K562 (cell line): ENCODE results near the gene BLCAP. TPM values are rescaled to one million over a fixed set of nuclear protein-coding genes. Genes with fewer than 3 reads are reported as not detected.

ENCODE experiments used
- ATF1 ChIP-seq, 2 experiments: fragments of 450-650 bp in 1 of 2; IDR thresholded peaks; 2 replicates each; pipeline ENCODE4 v1.6.1; 2016; ENCODE audit warnings: missing compliant biosample characterization in 1 of 2, missing genetic modification characterization in 1 of 2
- ATF2 ChIP-seq: sonication (generic); formaldehyde crosslinking; IDR thresholded peaks from 2 replicates; pipeline ENCODE4 v1.8.1; 2022; ENCODE audit warnings: missing genetic modification reagents
- BRD9 ChIP-seq: fragments of 450-650 bp; IDR thresholded peaks from 2 replicates; pipeline ENCODE4 v1.6.1; 2018; ENCODE audit warnings: low read depth; ENCODE audit not compliant: partially characterized antibody
- BRF1 ChIP-seq: IDR thresholded peaks from 3 replicates; pipeline ENCODE4 v1.6.1; 2011; ENCODE audit warnings: borderline replicate concordance, mild to moderate bottlenecking; ENCODE audit not compliant: insufficient read length; ENCODE audit errors: extremely low read depth
- CHD1 ChIP-seq: fragments of 200-600 bp; sonication (generic); IDR thresholded peaks from one replicate; pipeline ENCODE4 v1.6.1; 2012; ENCODE audit warnings: mild to moderate bottlenecking, moderate library complexity, low read length, inconsistent platforms
- DPF2 ChIP-seq: fragments of 450-650 bp; IDR thresholded peaks from 2 replicates; pipeline ENCODE4 v1.6.1; 2016
- EGR1 ChIP-seq: fragments of 450-650 bp; conservative IDR thresholded peaks from 2 replicates; pipeline ENCODE4 v1.6.1; 2017; ENCODE audit warnings: mild to moderate bottlenecking
- FOSL1 ChIP-seq: fragments of 200-800 bp; sonication (Bioruptor generic); conservative IDR thresholded peaks from 2 replicates; pipeline ENCODE4 v1.6.1; 2016; ENCODE audit warnings: missing genetic modification characterization, missing compliant biosample characterization
- FOXJ2 ChIP-seq: fragments of 200-800 bp; sonication (Bioruptor generic); IDR thresholded peaks from 2 replicates; pipeline ENCODE4 v1.6.1; 2016; ENCODE audit warnings: missing genetic modification characterization, missing compliant biosample characterization
- HCFC1 ChIP-seq: IDR thresholded peaks from 2 replicates; pipeline ENCODE4 v1.6.1; 2012; ENCODE audit warnings: low read depth, low read length, improper control_type of control experiment
- HNRNPUL1 ChIP-seq: fragments of 200-400 bp; formaldehyde crosslinking; IDR thresholded peaks from 2 replicates; pipeline ENCODE4 v1.6.1; 2017; ENCODE audit warnings: low read length
- KLF13 ChIP-seq: fragments of 450-650 bp; IDR thresholded peaks from 2 replicates; pipeline ENCODE4 v1.6.1; 2016; ENCODE audit warnings: missing genetic modification characterization, low read depth, mild to moderate bottlenecking, missing compliant biosample characterization, moderate library complexity, borderline replicate concordance
- MCM7 ChIP-seq, 2 experiments: fragments of 450-650 bp; IDR thresholded peaks; 2 replicates each; pipeline ENCODE4 v1.6.1; 2016 to 2018
- OTX1 ChIP-seq: fragments of 450-650 bp; formaldehyde crosslinking; IDR thresholded peaks from 2 replicates; pipeline ENCODE4 v1.4.0; 2022; ENCODE audit warnings: mild to moderate bottlenecking
- POLR2H ChIP-seq: IDR thresholded peaks from 2 replicates; pipeline ENCODE4 v1.6.1; 2016; ENCODE audit warnings: missing genetic modification characterization, low read depth, mild to moderate bottlenecking, control low read depth, missing compliant biosample characterization, moderate library complexity
- PPARD ChIP-seq: fragments of 250-450 bp; sonication (Bioruptor Pico); IDR thresholded peaks from 2 replicates; pipeline ENCODE4 v1.8.0; 2022; ENCODE audit warnings: inconsistent platforms, mild to moderate bottlenecking, moderate library complexity
- RB1 ChIP-seq: fragments of 450-650 bp; IDR thresholded peaks from 2 replicates; pipeline ENCODE4 v1.6.1; 2017; ENCODE audit warnings: low read depth, mild to moderate bottlenecking
- SMARCC2 ChIP-seq: fragments of 450-650 bp; IDR thresholded peaks from 2 replicates; pipeline ENCODE4 v1.6.1; 2017; ENCODE audit warnings: antibody characterized with exemption, moderate library complexity, mild to moderate bottlenecking, low read depth
- TAF1 ChIP-seq: IDR thresholded peaks from 2 replicates; pipeline ENCODE4 v1.6.1; 2011; ENCODE audit warnings: mild to moderate bottlenecking, low read length, moderate library complexity; ENCODE audit not compliant: insufficient read depth, control insufficient read depth, severe bottlenecking; ENCODE audit errors: extremely low read depth
- TCF15 ChIP-seq: fragments of 250-450 bp; sonication (Bioruptor Pico); IDR thresholded peaks from 2 replicates; pipeline ENCODE4 v1.8.0; 2022; ENCODE audit warnings: moderate library complexity, mild to moderate bottlenecking, inconsistent platforms
- TFAM ChIP-seq: fragments of 250-450 bp; sonication (Bioruptor Pico); conservative IDR thresholded peaks from 2 replicates; pipeline ENCODE4 v1.5.0; 2021; ENCODE audit warnings: mild to moderate bottlenecking, moderate library complexity
- WHSC1 ChIP-seq: IDR thresholded peaks from one replicate; pipeline ENCODE4 v1.6.1; 2012; ENCODE audit warnings: low read length, control low read depth, inconsistent platforms
- XRCC3 ChIP-seq: fragments of 450-650 bp; IDR thresholded peaks from 2 replicates; pipeline ENCODE4 v1.6.1; 2017; ENCODE audit warnings: mild to moderate bottlenecking, moderate library complexity
- YBX1 ChIP-seq: fragments of 450-650 bp; IDR thresholded peaks from 2 replicates; pipeline ENCODE4 v1.7.1; 2016; ENCODE audit warnings: mild to moderate bottlenecking
- ZBTB8A ChIP-seq: fragments of 450-650 bp; IDR thresholded peaks from 2 replicates; pipeline ENCODE4 v1.6.1; 2018; ENCODE audit warnings: mild to moderate bottlenecking, moderate library complexity; ENCODE audit not compliant: partially characterized antibody
- ZNF263 ChIP-seq: sonication (generic); formaldehyde crosslinking; IDR thresholded peaks from 2 replicates; pipeline ENCODE4 v1.8.0; 2022; ENCODE audit warnings: mild to moderate bottlenecking, missing genetic modification reagents, borderline replicate concordance
- ZNF644 ChIP-seq: fragments of 200-800 bp; sonication (Bioruptor generic); IDR thresholded peaks from 2 replicates; pipeline ENCODE4 v1.6.1; 2016; ENCODE audit warnings: low read depth, missing genetic modification characterization, missing compliant biosample characterization
- ZNF766 ChIP-seq: fragments of 200-800 bp; sonication (Bioruptor generic); conservative IDR thresholded peaks from 2 replicates; pipeline ENCODE4 v1.6.1; 2016; ENCODE audit warnings: missing genetic modification characterization, missing compliant biosample characterization
- polyA plus RNA-seq, 8 experiments: library from polyadenylated mRNA; depleted of rRNA in 4 of 8; stranded (reverse) in 5 of 8; unstranded in 3 of 8; fragments of >200 nt; fragmentation: Nextera tagmentation in 2 of 8; fragmentation: Illumina TruSeq in 1 of 8; extraction: Ambion mirVana in 2 of 8; extraction: Trizol in 1 of 8; gene quantifications; 2 replicates each; pipeline versions ENCODE4 v1.2.1 to v1.2.3, GENCODE V29; 2011 to 2014; ENCODE audit warnings: inconsistent platforms in 1 of 8, missing spikeins in 1 of 8
- total RNA-seq, 7 experiments: library from RNA; depleted of rRNA in 6 of 7; stranded (reverse); fragments of >200 nt in 6 of 7; fragmentation: Illumina TruSeq in 2 of 7; extraction: Trizol in 2 of 7; gene quantifications; 2 replicates each; pipeline versions ENCODE4 v1.2.1 to v1.2.3, GENCODE V29; 2011 to 2021; ENCODE audit warnings: low replicate concordance in 1 of 7

BLCAP gene
- total and polyA plus RNA-seq, 9 of the 15 experiments (the other 6 are each of a cell fraction or from before 2014, with no cell fraction given): 16.9 to 41.5 (median 27.6) TPM

- TF ChIP-seq SMARCC2 (no peak), ATF2 (CRISPR knock-in tag) (no peak), WHSC1 (no peak), YBX1 (no peak), MCM7 (IDR thresholded peaks at IDR 0.05) (no peak), DPF2 (no peak), ZBTB8A (no peak), TFAM (no peak), PPARD (CRISPR knock-in tag) (no peak), ZNF644 (tag) (no peak; the same call in 1 of the 2 replicates), HCFC1 (no peak; the same call in 1 of the 2 replicates), ATF1 (CRISPR knock-in tag; IDR thresholded peaks at IDR 0.05) (no peak), ATF1 (tag; IDR thresholded peaks at IDR 0.05) (peak; percentile 86), ZNF766 (peak; percentile 71; the same call in 1 of the 2 replicates), FOXJ2 (no peak), HNRNPUL1 (no peak), RB1 (peak; percentile 80), XRCC3 (no peak), OTX1 (CRISPR knock-in tag) (no peak), TCF15 (CRISPR knock-in tag) (no peak), POLR2H (tag) (peak; percentile 55; the same call in 1 of the 2 replicates), TAF1 (peak; percentile 46), CHD1 (no peak), BRD9 (no peak), FOSL1 (tag) (no peak; the same call in 1 of the 2 replicates), EGR1 (peak; percentile 35; the same call in 1 of the 2 replicates), BRF1 (no peak), KLF13 (tag) (peak; percentile 93), ZNF263 (CRISPR knock-in tag) (no peak)
Observed at GRCh38 chr20:37527638-37528445, at the start of gene BLCAP (continued).
